Lung (tissue), 12 donors: Measurements from ENCODE around the gene IQCB1. TPM values are rescaled to one million over a fixed set of nuclear protein-coding genes. Genes with fewer than 3 reads are reported as not detected.

ENCODE experiments used
- ATAC-seq: fragments of 200-7000 bp; cut with Tn5 transposase; one replicate; pipeline ENCODE4 v1.9.1; 2020; ENCODE audit warnings: moderate number of reproducible peaks; ENCODE audit not compliant: insufficient read depth, low FRiP score
- DNase-seq, 3 donors: peaks; one replicate each; pipeline ENCODE4 v3.0.0-alpha.2; 2013 to 2017
- H3K27ac ChIP-seq, 2 donors: one replicate each; pipeline ENCODE4 v1.5.1; 2013; ENCODE audit warnings: mild to moderate bottlenecking in 2 of 2, moderate library complexity in 2 of 2, control low read depth in 1 of 2, inconsistent platforms in 1 of 2, low read depth in 1 of 2, low read length in 1 of 2
- H3K27me3 ChIP-seq, 3 donors: one replicate each; pipeline ENCODE4 v1.5.1; 2013; ENCODE audit warnings: low read length in 2 of 3; ENCODE audit not compliant: control insufficient read depth in 3 of 3, insufficient read depth in 3 of 3
- H3K36me3 ChIP-seq, 4 donors: one replicate each; pipeline ENCODE4 v1.5.1; 2013; ENCODE audit warnings: low read length in 4 of 4, mild to moderate bottlenecking in 1 of 4, moderate library complexity in 1 of 4; ENCODE audit not compliant: control insufficient read depth in 4 of 4, insufficient read depth in 4 of 4
- H3K4me1 ChIP-seq, 5 donors: one replicate each; pipeline ENCODE4 v1.5.1; 2013; ENCODE audit warnings: low read length in 5 of 5, mild to moderate bottlenecking in 2 of 5, moderate library complexity in 1 of 5; ENCODE audit not compliant: control insufficient read depth in 5 of 5, insufficient read depth in 5 of 5
- H3K4me3 ChIP-seq: one replicate; pipeline ENCODE4 v1.5.1; 2013; ENCODE audit warnings: mild to moderate bottlenecking, control low read depth, moderate library complexity
- H3K9ac ChIP-seq, 2 donors: one replicate each; pipeline ENCODE4 v1.5.1; 2013; ENCODE audit warnings: low read length in 2 of 2, control low read depth in 1 of 2; ENCODE audit not compliant: insufficient read depth in 1 of 2
- H3K9me3 ChIP-seq, 4 donors: one replicate each; pipeline ENCODE4 v1.5.1; 2013; ENCODE audit warnings: low read length in 3 of 4, mild to moderate bottlenecking in 1 of 4, moderate library complexity in 1 of 4; ENCODE audit not compliant: control insufficient read depth in 4 of 4, insufficient read depth in 3 of 4
- CTCF ChIP-seq: IDR thresholded peaks from 2 replicates; pipeline ENCODE4 v1.5.1; 2012; ENCODE audit warnings: mild to moderate bottlenecking; ENCODE audit errors: control extremely low read depth, extremely low read depth
- WGBS, 2 donors: extraction: QIAGEN DNeasy Blood & Tissue Kit; methylation state at CpG; one replicate each; pipeline ENCODE4 v1.1.7; 2013; 5-methylcytosine and 5-hydroxymethylcytosine counted together
- polyA plus RNA-seq, 2 donors: library from polyadenylated mRNA; stranded (reverse); fragments of 200-250 nt; gene quantifications; one replicate each; pipeline ENCODE4 v1.2.1, GENCODE V29; 2013
- total RNA-seq, 2 donors: library from RNA; depleted of rRNA in 1 of 2; stranded (reverse); fragments of >200 nt in 1 of 2; gene quantifications; one replicate each; pipeline ENCODE4 v1.2.1, GENCODE V29; 2014 to 2021
- donor health status: control.
- donor health status: control.
- donor health status: Bipolar disorder and iron deficiency.
- donor health status: healthy.
- donor health status: DM: yes; HTN: yes; CAD: no.

The IQCB1 gene
- total and polyA plus RNA-seq, 4 donors = 11.7 to 30.7 (median 15.1) TPM

- no peak for ATAC-seq
- Histone ChIP-seq H3K4me3 (no peak overlapping the region), H3K36me3 (peaks cover 0 to 2% (median 1%) of the 10 kb centered on the region in 4 donors), H3K9me3 (peaks cover 0 to 2% (median 0%) of the 10 kb centered on the region in 4 donors), H3K27ac (no peak overlapping the region), H3K27me3 (no peaks in the 10 kb centered on the region), H3K4me1 (peaks cover 0 to 10% (median 0%) of the 10 kb centered on the region in 5 donors), H3K9ac (no peak overlapping the region)
- DNase-seq = no peak
- no peak for TF ChIP-seq CTCF
- 85 to 88% methylated on average over 2 of the region's 2 CpGs for WGBS, 2 donors
Measured at GRCh38 chr3:121740896-121741295, 94.0 kb downstream of the IQCB1 start.

GRCh38 chr3:121739902-121740301 lies 95.0 kb downstream of the IQCB1 start:
- ATAC-seq (no peak), DNase-seq (no peak)
- H3K27me3 ChIP-seq = no peaks in the 10 kb centered on the region
- H3K4me3 ChIP-seq = no peak overlapping the region
- H3K9me3 ChIP-seq = peaks cover 0 to 2% (median 0%) of the 10 kb centered on the region in 4 donors
- H3K4me1 ChIP-seq = peaks cover 0 to 9% (median 0%) of the 10 kb centered on the region in 5 donors
- TF ChIP-seq CTCF = no peak
- H3K27ac ChIP-seq = no peak overlapping the region
- peaks cover 0 to 2% (median 1%) of the 10 kb centered on the region in 4 donors for H3K36me3 ChIP-seq
- no peak overlapping the region for H3K9ac ChIP-seq

GRCh38 chr3:121737644-121738043 lies 97.2 kb downstream of the IQCB1 start:
- peaks cover 0 to 5% (median 0%) of the 10 kb centered on the region in 5 donors for H3K4me1 ChIP-seq
- TF ChIP-seq CTCF = no peak
- no peaks in the 10 kb centered on the region for H3K9me3 ChIP-seq
- H3K9ac ChIP-seq = no peak overlapping the region
- 94 to 97% methylated on average over 4 of the region's 4 CpGs for WGBS, 2 donors
- H3K27me3 ChIP-seq = no peaks in the 10 kb centered on the region
- ATAC-seq (no peak), DNase-seq (no peak)
- peaks cover 0 to 2% (median 1%) of the 10 kb centered on the region in 4 donors for H3K36me3 ChIP-seq
- H3K4me3 ChIP-seq = no peak overlapping the region
- H3K27ac ChIP-seq = no peak overlapping the region

- ATAC-seq (no peak), DNase-seq (no peak)
- H3K4me1 ChIP-seq = peaks cover 0 to 5% (median 0%) of the 10 kb centered on the region in 5 donors
- H3K27ac ChIP-seq = no peak overlapping the region
- peaks cover 0 to 2% (median 1%) of the 10 kb centered on the region in 4 donors for H3K36me3 ChIP-seq
- H3K27me3 ChIP-seq = no peaks in the 10 kb centered on the region
- no peak overlapping the region for H3K4me3 ChIP-seq
- TF ChIP-seq CTCF = no peak
- no peak overlapping the region for H3K9ac ChIP-seq
- 78 to 98% methylated on average over 3 of the region's 3 CpGs for WGBS, 2 donors
- no peaks in the 10 kb centered on the region for H3K9me3 ChIP-seq
Measured at GRCh38 chr3:121736112-121736511, 98.7 kb downstream of the IQCB1 start.
